Measurements from ENCODE around the gene TSPAN9. TPM values are rescaled to one million over a fixed set of nuclear protein-coding genes. Genes with fewer than 3 reads are reported as not detected.
A peak's percentile ranks its signal among the peaks of the same experiment; 100 is the strongest.

TSPAN9 gene
- total RNA-seq, 2 donors from 2014 or later: 39.5 to 50.2 TPM

DNA sequence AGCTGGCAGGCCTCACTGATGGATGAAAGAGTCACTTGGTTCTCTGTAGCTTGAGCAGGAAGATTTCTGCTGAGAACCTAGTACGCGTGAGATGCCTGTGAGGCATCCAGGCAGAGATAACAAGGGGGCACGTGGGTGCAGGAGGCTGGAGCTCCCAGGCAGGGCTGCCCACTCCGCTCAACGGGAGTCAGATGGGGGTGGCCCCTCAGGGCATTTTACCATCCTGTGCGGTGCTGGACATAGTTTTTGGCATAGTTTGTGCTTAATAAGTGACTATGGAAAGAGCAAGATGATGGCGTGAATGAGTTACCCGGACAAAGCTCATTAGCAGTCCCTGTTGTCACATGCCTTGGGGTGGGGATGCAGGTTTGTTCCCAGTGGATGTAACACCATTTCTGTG lies 182.8 kb downstream of the TSPAN9 start:
- TF ChIP-seq, protein P1, sequence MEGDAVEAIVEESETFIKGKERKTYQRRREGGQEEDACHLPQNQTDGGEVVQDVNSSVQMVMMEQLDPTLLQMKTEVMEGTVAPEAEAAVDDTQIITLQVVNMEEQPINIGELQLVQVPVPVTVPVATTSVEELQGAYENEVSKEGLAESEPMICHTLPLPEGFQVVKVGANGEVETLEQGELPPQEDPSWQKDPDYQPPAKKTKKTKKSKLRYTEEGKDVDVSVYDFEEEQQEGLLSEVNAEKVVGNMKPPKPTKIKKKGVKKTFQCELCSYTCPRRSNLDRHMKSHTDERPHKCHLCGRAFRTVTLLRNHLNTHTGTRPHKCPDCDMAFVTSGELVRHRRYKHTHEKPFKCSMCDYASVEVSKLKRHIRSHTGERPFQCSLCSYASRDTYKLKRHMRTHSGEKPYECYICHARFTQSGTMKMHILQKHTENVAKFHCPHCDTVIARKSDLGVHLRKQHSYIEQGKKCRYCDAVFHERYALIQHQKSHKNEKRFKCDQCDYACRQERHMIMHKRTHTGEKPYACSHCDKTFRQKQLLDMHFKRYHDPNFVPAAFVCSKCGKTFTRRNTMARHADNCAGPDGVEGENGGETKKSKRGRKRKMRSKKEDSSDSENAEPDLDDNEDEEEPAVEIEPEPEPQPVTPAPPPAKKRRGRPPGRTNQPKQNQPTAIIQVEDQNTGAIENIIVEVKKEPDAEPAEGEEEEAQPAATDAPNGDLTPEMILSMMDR (IDR thresholded peaks at IDR 0.05): no peak
- no peak for ATAC-seq (ENCODE audit: insufficient number of reproducible peaks, low FRiP score, low read depth)

DNA sequence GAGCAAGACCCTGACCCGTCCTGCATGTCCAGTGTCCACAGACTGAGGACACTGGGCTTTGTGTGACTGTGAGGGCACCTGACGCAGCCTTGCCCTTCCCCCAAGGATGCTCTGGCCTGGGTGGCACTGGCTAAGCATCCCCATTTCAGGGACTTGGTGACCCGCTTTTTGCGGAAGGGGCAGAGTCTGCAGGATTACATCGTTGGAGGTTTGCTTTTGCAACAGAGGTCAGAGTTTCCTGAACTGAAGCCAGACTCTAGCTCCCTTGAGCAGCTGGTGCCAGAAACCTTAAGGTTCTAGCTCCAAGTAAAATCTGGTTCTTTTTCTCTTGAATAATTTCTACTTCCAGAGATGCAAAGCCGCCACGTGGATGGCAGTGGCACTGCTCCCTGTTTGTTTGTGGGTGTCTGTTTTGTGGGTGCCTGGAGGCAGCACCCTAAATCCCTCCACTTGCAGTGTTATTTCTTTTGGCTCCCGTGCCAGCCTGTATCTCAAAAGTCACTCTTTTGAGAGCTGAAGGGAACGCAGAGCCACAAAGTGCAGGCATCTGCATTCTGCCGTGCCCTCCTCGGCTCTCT lies 184.7 kb downstream of the TSPAN9 start:
- H3K27ac ChIP-seq: peak overlapping the region; percentile 47 to 55

More for the DNA sequence above, 182.8 kb downstream of the TSPAN9 start:
- Histone ChIP-seq H3K27me3 (replicated peaks; ENCODE audit: insufficient read depth) (no peaks in the 10 kb centered on the region), H3K4me3 (no peak overlapping the region), H3K4me1 (ENCODE audit: control insufficient read depth in 1 of 2, low read depth in 2 of 2) (peaks cover 0 to 41% of the 10 kb centered on the region in 2 donors), H3K27ac (no peak overlapping the region), H3K9me3 (no peaks in the 10 kb centered on the region), H3K36me3 (no peaks in the 10 kb centered on the region)
- DNase-seq (ENCODE audit: low spot score): no peak

DNA sequence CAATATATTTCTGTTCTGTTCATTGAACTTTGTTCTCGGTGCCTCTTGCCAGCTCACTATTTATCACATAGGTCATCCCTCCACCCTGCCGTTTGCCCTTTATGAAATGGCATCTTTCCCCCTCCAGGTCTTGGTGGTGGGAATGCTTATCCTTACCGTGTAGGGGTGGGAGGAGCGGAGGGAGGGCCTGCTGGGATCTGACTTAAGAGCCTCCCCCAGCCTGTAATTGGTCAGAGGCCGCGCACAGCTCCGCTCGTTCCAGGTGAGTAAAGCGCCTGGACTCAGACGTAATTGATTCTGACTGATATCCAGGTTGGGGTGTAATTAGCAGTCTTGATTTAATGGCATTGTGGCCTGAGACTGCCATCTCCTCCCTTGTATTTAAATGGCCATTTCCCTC lies 185.3 kb downstream of the TSPAN9 start:
- no peaks in the 10 kb centered on the region for H3K27me3 ChIP-seq (replicated peaks; ENCODE audit: insufficient read depth)
- H3K4me3 ChIP-seq: peak overlapping the region; percentile 2
- H3K4me1 ChIP-seq (ENCODE audit: control insufficient read depth in 1 of 2, low read depth in 2 of 2): peaks cover 0 to 34% of the 10 kb centered on the region in 2 donors
- H3K36me3 ChIP-seq: no peaks in the 10 kb centered on the region
- DNase-seq (ENCODE audit: low spot score) (no peak), ATAC-seq (ENCODE audit: insufficient number of reproducible peaks, low FRiP score, low read depth) (no peak)
- peak overlapping the region; percentile 47 to 55 for H3K27ac ChIP-seq
- H3K9me3 ChIP-seq: no peaks in the 10 kb centered on the region
- TF ChIP-seq, protein P1 (IDR thresholded peaks at IDR 0.05): no peak

More for the DNA sequence above, 184.7 kb downstream of the TSPAN9 start:
- peaks cover 0 to 34% of the 10 kb centered on the region in 2 donors for H3K4me1 ChIP-seq (ENCODE audit: control insufficient read depth in 1 of 2, low read depth in 2 of 2)
- TF ChIP-seq, protein P1 (IDR thresholded peaks at IDR 0.05): peak; percentile 52
- H3K9me3 ChIP-seq: no peaks in the 10 kb centered on the region
- H3K4me3 ChIP-seq: peak overlapping the region; percentile 2
- no peaks in the 10 kb centered on the region for H3K27me3 ChIP-seq (replicated peaks; ENCODE audit: insufficient read depth)
- H3K36me3 ChIP-seq: no peaks in the 10 kb centered on the region
- no peak for DNase-seq (ENCODE audit: low spot score)
- ATAC-seq (ENCODE audit: insufficient number of reproducible peaks, low FRiP score, low read depth): no peak

DNA sequence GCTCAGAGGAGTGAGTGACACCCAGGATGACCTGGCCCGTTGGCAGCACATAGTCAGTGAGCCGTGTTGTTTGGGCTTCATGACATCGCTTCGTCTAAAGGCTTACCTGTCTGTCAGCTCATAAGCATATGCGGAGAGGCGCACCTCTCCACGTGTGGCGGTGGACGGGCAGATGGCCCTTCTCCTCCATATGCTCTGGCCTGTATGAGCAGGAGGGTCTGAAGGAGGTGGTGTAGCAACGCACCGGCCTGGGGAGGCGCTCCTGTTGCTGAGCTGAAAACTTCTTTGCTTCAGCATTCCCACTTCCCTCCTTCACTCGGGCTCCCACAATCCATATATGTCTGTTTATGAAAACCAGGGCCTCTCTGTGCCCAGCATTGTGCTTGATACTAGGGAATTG lies 186.1 kb downstream of the TSPAN9 start:
- TF ChIP-seq, protein P1 (IDR thresholded peaks at IDR 0.05): no peak
- H3K4me1 ChIP-seq (ENCODE audit: control insufficient read depth in 1 of 2, low read depth in 2 of 2): peaks cover 0 to 34% of the 10 kb centered on the region in 2 donors
- no peak overlapping the region for H3K27ac ChIP-seq
- H3K36me3 ChIP-seq: no peaks in the 10 kb centered on the region
- no peaks in the 10 kb centered on the region for H3K9me3 ChIP-seq
- ATAC-seq (ENCODE audit: insufficient number of reproducible peaks, low FRiP score, low read depth) (no peak), DNase-seq (ENCODE audit: low spot score) (no peak)
- no peaks in the 10 kb centered on the region for H3K27me3 ChIP-seq (replicated peaks; ENCODE audit: insufficient read depth)
- H3K4me3 ChIP-seq: no peak overlapping the region

DNA sequence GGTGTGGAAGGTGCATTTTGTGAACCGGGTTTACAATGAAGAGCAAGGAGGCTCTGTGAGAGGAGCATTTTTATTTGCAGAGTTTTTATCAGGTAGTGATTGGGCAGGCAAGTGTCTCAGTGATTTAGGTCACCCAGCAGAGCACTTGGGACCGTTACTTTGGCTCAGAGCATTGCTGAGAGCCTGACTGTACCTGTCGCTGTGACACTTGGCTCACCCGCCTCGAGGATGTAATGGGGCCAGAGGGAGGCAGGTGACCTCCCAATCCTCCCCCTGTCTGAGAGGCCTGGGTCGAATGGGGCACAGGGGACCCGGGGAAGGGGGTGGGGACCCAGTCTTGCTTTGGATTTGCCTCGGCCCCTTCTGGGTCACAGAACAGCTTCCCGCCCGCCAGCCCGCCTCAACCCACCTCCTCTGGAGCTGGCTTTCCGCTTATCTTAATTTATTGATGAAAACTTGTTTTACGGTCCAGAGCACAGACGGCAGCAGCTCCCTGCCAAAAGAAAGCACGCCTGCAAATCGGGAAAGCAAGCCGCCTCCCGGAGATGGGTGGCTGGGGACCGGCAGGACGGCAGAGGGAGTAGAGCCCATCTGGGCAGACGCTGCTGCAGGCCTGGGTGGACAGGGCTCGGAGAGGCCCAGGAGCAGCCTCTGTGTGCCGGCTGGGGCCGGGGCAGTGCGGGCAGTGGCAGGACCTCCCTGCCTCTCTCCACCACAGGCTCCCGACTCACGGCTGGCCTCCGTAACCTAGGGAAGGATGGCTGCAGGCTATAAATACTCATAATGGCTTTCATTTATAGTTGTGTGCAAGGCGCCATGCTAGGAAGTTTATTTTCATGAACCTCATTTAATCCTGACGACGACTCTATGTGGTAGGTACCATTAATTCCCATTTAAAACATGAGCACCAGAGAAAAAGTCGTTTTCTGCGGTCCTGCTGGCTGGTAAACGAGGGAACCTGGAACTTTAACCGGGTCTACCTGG lies 187.1 kb downstream of the TSPAN9 start:
- H3K27me3 ChIP-seq (replicated peaks; ENCODE audit: insufficient read depth): no peaks in the 10 kb centered on the region
- H3K4me1 ChIP-seq (ENCODE audit: control insufficient read depth in 1 of 2, low read depth in 2 of 2): peaks cover 0 to 34% of the 10 kb centered on the region in 2 donors
- no peaks in the 10 kb centered on the region for H3K36me3 ChIP-seq
- no peak overlapping the region for H3K4me3 ChIP-seq
- H3K27ac ChIP-seq: no peak overlapping the region
- TF ChIP-seq, protein P1 (IDR thresholded peaks at IDR 0.05): no peak
- ATAC-seq (ENCODE audit: insufficient number of reproducible peaks, low FRiP score, low read depth) (no peak), DNase-seq (ENCODE audit: low spot score) (no peak)
- no peaks in the 10 kb centered on the region for H3K9me3 ChIP-seq

Data from thoracic aorta (tissue), 2 donors.